ENCODE measurements around the gene HTR2C.
"Not testable (repeated sequence)": the region's sequence is repeated elsewhere in the genome, so short reads cannot be mapped to it uniquely, and the experiment has no call there.

HTR2C gene

DNA sequence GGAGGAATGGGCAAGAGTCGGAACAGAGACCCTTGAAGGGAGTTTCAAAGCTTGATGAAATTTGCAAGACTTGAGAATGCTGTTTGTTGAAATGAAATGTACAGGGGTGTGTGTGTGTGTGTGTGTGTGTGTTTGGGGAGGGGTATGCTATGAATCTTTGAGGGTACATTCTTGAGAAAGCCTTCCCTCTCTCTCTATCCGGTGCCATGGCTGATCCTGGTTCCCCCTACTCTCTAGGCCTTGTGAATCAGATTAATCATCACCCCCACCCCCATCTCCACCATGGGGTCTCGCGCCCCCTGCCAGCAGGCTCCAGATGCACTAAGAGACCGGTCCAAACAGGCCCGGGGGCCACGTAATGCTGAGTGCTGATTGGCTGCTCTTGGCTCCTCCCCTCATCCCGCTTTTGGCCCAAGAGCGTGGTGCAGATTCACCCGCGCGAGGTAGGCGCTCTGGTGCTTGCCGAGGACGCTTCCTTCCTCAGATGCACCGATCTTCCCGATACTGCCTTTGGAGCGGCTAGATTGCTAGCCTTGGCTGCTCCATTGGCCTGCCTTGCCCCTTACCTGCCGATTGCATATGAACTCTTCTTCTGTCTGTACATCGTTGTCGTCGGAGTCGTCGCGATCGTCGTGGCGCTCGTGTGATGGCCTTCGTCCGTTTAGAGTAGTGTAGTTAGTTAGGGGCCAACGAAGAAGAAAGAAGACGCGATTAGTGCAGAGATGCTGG lies at the start of gene HTR2C:
Gene HTR2C, plus strand, starts transcription at position 441 of the 729 bp plus-strand sequence. CDS start 142,851 bp downstream, outside the sequence.
- in situ Hi-C loops (cut with HindIII; ENCODE audit: low pct_unique_long_range_greater_than_20kb, low sequenced_read_pairs) = no loop called here
- DNase-seq (ENCODE audit: low read depth in 1 of 2, low spot score in 1 of 2) = no peak
- no peak for TF ChIP-seq JUND (IDR thresholded peaks at IDR 0.05; ENCODE audit: low read depth)

DNA sequence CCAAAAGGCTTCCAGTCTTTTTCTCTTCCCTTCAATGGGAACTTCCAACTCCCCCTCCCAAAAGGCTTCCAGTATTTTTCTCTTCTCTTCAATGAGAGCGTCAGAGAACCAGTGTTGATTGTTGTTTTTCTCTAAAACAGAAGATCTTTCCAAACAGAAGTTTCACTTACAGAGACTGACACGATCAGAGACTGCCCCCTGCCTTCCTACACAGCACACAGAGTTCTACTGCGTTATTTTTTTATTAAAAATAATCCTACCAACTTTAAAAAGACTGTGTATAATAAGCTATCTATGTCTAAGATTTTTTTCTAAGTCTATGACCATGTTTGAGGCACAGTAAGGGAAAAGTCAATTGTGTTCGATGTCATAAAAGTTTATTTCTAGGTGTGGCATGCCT lies 3.5 kb upstream of the HTR2C start:
- no peak for DNase-seq (ENCODE audit: low read depth in 1 of 2, low spot score in 1 of 2)
- in situ Hi-C loops (cut with HindIII; ENCODE audit: low pct_unique_long_range_greater_than_20kb, low sequenced_read_pairs) = no loop called here
- TF ChIP-seq JUND (IDR thresholded peaks at IDR 0.05; ENCODE audit: low read depth) = no peak

DNA sequence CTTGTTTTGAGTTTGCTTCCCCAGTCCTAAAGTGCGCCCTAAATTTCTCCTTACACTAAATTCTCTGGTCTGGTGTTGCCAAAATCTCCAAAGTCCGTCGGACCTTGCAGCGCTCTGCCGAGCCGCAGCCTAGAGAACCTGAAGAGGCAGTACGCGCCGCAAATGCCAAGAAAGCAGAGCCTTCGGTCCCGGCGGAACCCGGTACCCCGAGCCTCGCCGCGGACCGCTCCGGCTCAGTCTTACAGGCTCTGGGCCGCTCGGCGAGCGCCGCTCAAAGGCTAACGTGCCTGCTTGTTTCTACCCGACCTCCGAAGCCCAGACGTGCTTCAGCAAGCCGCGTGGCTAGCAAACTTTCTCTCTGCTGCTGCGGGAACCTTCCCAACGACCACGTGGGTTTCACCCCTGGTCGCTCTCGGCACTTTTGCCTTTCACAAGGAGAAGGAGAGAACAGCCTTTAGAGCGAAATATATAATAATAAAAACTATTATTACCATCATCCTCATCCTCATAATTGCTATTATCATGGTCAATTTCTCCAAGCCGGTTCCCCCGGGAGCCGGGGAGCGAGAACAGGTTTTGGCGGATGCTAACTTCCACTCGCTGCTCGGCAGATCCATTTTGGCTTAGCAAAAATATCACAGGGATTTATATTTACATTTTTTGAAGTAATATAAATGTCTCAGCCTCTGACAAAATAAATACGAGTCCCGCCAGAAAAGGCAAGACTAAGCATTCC lies 2.2 kb upstream of the HTR2C start:
- in situ Hi-C loops (cut with HindIII; ENCODE audit: low pct_unique_long_range_greater_than_20kb, low sequenced_read_pairs) = no loop called here
- no peak for TF ChIP-seq JUND (IDR thresholded peaks at IDR 0.05; ENCODE audit: low read depth)
- peak in 1 of 2 experiments; percentile 1 for DNase-seq (ENCODE audit: low read depth in 1 of 2, low spot score in 1 of 2)

DNA sequence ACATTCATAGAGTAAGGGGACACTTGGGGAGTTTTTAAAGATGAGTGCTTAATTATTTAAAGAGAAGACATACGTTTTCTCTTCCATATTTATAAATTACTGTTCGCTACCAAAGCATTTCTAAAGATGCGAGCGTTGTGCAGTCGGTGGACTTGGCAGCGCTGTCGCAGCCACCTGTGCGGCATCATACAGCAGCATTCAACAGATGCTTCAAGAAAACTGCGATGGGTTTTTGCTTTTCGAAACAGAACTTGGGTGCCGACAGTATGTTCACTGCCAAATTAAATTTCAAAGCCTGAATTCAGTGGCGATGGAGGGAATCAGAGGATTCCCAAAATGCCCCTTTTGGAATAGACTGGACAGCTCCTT lies 1.6 kb upstream of the HTR2C start:
- no peak for DNase-seq (ENCODE audit: low read depth in 1 of 2, low spot score in 1 of 2)
- TF ChIP-seq JUND (IDR thresholded peaks at IDR 0.05; ENCODE audit: low read depth) = no peak
- in situ Hi-C loops (cut with HindIII; ENCODE audit: low pct_unique_long_range_greater_than_20kb, low sequenced_read_pairs) = no loop called here

DNA sequence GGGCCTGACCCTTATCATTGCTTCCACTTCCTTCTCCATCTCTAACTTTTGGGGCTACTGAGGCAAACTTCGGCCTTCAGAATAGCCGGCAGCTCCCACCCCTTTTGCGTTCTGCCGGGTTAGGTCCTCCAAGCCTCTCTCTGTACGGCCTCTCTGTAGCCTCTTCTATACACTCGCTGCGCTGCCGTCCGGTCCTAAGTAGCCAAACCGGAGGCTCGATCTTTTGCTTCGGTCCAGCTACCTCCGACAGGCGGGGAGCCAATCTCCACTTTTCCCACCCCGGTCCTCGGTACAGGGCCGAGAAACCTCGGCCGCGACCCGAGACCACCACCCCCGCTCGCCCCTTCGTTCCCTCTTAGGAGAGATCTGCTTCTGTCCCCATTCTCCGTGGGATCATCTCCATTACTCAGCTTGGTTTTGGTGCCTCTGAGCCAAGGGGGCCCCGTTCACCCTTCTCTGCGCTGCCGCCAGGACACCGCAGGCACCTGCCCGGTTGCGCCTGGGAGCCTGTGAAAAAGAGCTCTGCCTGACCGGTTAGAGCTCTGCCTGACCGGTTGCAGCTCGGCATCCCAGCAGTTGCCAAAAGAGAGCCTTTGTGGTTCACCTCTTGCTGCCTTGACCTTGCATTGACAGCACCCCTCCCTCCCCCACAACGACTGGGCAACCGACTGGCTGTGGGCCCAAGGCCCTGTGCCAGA lies 1.0 kb upstream of the HTR2C start:
- in situ Hi-C loops (cut with HindIII; ENCODE audit: low pct_unique_long_range_greater_than_20kb, low sequenced_read_pairs) = no loop called here
- TF ChIP-seq JUND (IDR thresholded peaks at IDR 0.05; ENCODE audit: low read depth) = no peak
- no peak for DNase-seq (ENCODE audit: low read depth in 1 of 2, low spot score in 1 of 2)

DNA sequence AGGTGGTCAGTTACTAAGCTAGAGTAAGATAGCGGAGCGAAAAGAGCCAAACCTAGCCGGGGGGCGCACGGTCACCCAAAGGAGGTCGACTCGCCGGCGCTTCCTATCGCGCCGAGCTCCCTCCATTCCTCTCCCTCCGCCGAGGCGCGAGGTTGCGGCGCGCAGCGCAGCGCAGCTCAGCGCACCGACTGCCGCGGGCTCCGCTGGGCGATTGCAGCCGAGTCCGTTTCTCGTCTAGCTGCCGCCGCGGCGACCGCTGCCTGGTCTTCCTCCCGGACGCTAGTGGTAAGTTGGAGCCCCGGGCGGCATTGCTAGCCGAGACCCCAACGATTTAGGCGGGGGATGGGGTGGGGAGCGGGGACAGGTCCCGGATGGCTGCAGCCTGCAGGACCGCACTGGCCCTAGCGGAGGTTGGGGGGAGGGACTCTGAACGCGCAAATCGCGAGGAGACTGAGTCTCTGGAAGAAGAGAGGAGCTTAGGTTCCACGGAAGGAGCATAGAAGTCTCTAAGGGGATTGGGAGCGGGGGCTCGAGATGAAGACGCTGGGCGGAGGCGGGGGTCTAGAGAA lies 573 bp downstream of the HTR2C start:
- in situ Hi-C loops (cut with HindIII; ENCODE audit: low pct_unique_long_range_greater_than_20kb, low sequenced_read_pairs) = no loop called here
- no peak for TF ChIP-seq JUND (IDR thresholded peaks at IDR 0.05; ENCODE audit: low read depth)
- no peak for DNase-seq (ENCODE audit: low read depth in 1 of 2, low spot score in 1 of 2)

DNA sequence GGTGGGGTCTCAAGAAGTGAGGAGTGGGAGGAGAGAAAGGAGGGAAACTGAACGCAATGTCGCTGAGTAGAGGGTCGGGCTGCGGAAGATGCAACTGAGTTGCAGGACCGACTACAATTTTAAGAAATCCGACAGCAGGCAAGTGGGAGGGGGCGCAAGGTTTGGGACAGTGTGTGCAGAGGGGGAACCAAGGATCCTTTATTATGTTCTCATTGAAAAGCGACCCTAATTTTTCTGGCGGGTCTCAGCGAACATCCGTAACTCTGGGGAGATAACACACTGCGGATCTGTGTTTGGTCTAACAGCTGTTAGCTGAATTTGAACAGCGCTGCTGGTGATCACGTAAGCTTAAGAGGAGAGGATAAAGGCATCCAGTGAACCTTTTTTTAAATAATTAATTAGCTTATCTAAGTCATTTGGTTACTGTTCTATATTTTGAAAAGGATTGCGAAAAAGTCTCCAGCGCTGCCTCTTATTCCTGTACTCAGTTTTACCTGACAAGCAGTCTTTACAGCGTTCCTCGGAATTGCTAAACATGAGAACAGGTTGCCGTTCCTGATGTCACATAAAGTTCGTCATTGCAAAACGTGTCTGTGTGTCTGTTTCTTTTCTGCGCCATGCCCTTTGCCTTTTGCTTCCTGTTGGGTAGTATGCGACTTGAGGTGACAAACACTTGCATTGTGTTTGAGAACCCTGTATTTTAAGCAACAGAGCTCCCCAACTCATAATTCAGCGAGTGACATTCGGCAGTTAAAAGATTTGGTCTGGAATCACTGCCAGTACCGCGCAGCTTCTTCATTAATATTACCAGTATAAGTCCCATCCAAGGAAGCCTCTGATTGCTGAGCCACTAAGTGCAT lies 1.3 kb downstream of the HTR2C start:
- no peak for TF ChIP-seq JUND (IDR thresholded peaks at IDR 0.05; ENCODE audit: low read depth)
- DNase-seq (ENCODE audit: low read depth in 1 of 2, low spot score in 1 of 2) = no peak
- in situ Hi-C loops (cut with HindIII; ENCODE audit: low pct_unique_long_range_greater_than_20kb, low sequenced_read_pairs) = no loop called here

DNA sequence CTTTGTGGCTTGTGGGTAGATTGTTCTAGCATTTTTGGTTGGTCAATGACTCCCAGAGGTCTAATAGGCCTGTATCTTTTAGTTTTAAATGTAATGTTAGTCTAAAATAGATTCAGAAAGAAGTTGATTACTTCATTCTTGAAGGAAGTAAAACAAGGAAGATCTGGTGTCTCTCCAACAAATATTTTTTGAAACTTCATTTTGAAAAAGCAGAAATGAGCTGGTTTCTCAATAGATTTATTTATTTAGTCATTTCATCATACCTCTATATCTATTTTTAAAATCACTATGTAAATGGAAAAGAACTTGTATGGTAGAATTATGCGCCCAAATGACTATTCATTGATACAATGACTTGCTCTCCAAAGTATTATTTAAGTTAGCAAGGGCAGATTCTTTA lies 7.2 kb downstream of the HTR2C start:
- in situ Hi-C loops (cut with HindIII; ENCODE audit: low pct_unique_long_range_greater_than_20kb, low sequenced_read_pairs) = no loop called here
- TF ChIP-seq JUND (IDR thresholded peaks at IDR 0.05; ENCODE audit: low read depth) = no peak
- DNase-seq (ENCODE audit: low read depth in 1 of 2, low spot score in 1 of 2) = no peak

DNA sequence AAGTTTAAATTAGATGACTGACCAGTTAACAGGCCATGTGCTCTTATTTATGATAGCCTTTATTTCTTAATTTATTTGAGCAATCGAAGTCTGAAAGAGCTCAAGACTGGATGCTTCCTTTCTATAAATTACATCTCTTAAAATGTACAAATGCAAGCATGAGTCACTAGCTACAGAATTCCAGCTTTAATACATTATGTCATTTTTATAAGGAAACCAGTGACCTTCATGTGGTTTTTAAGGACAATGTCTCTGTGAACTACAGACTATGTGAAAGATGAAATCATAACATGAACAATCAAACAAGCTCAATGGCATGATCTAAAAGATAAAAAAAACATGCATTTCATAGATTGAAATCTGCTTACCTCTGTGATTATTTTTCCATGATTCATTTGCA lies 15.4 kb downstream of the HTR2C start:
- in situ Hi-C loops (cut with HindIII; ENCODE audit: low pct_unique_long_range_greater_than_20kb, low sequenced_read_pairs) = no loop called here
- DNase-seq (ENCODE audit: low read depth in 1 of 2, low spot score in 1 of 2) = no peak
- no peak for TF ChIP-seq JUND (IDR thresholded peaks at IDR 0.05; ENCODE audit: low read depth)

DNA sequence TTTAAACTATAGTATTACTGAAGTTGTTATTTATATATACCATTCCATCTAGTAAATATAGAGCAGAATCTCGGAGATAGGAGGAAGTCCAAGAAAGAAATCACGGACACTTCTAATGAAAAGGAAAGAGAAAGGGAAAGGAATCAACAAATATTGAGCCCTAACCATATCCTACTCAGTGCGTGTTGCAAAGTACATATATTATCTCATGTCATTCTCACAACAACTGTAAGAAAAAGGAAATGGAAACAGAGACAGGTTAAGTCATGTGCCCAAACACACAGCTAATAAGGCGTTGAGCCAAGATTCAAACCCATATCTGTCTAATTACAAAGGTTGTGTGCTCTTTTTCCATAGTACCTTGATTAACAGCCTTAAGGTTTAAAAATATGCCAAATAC lies 16.0 kb downstream of the HTR2C start:
- TF ChIP-seq JUND (IDR thresholded peaks at IDR 0.05; ENCODE audit: low read depth) = no peak
- no peak for DNase-seq (ENCODE audit: low read depth in 1 of 2, low spot score in 1 of 2)
- in situ Hi-C loops (cut with HindIII; ENCODE audit: low pct_unique_long_range_greater_than_20kb, low sequenced_read_pairs) = no loop called here

DNA sequence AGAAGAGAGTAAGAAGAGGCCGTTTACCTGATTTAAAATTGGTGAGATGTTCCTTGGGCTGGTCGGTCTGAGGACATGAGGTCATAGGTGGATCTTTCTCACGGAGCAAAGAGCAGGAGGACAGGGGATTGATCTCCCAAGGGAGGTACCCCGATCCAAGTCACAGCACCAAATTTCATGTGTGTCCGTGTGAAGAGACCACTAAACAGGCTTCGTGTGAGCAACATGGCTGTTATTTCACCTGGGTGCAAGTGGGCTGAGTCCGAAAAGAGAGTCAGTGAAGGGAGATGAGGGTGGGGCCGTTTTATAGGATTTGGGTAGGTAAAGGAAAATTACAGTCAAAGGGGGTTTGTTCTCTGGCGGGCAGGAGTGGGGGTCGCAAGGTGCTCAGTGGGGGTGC lies 22.7 kb downstream of the HTR2C start:
- DNase-seq (ENCODE audit: low read depth in 1 of 2, low spot score in 1 of 2); in situ Hi-C loops (cut with HindIII; ENCODE audit: low pct_unique_long_range_greater_than_20kb, low sequenced_read_pairs): not testable (repeated sequence)

DNA sequence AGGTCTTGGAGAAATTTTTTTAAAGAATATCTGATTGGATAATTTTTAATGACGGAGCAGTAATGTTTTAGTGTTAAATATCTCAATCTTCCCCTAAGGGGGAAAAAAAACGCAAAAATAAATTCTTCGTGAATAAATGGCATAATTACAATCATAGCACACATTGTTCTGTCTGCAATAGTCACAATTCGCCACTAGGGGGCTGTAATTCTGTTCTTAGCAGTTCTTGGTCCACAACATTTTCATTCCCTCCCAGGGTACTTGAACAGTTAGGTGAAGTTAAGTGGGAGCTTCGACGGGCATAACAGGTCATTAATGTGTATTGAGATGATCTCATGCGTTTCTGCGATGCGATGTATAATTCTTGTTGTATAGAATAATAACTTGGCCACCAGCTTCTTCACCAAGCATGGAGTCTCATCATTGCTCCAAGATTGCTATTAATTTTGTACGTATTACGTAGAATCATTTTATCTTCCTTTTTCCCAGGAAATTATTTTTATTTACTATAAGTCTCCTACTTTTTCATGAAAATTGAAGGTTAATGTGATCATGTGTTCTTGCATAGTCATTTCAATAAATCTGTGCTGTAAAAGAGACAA lies 27.2 kb downstream of the HTR2C start:
- peak in 1 of 2 experiments; percentile 31 for DNase-seq (ENCODE audit: low read depth in 1 of 2, low spot score in 1 of 2)
- TF ChIP-seq JUND (IDR thresholded peaks at IDR 0.05; ENCODE audit: low read depth) = no peak
- in situ Hi-C loops (cut with HindIII; ENCODE audit: low pct_unique_long_range_greater_than_20kb, low sequenced_read_pairs) = no loop called here
